ENCODE data around the gene MICAL2.
A peak's percentile ranks its signal among the peaks of the same experiment; 100 is the strongest.

The MICAL2 gene

DNA sequence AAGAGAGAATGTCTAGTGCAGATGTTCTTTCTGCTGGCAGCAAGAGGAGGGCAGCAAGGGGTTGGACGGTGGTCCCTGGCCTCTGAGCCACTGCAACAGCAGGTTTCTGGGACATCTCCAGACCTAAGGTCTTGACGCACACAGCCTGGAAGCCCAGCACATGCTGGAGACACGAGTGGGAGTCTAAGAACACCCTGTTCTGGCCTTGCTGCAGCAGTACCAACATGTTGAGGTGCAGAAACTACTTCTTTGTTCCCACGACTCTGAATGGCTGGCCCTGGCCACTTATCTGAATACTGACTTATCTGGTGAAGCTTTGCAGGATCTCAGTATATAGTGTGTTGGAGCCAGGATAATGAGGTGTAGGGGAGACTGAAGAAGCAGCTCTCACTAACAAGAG, 6.8 kb downstream of the MICAL2 start:
- no peak for DNase-seq (ENCODE audit: low spot score)

DNA sequence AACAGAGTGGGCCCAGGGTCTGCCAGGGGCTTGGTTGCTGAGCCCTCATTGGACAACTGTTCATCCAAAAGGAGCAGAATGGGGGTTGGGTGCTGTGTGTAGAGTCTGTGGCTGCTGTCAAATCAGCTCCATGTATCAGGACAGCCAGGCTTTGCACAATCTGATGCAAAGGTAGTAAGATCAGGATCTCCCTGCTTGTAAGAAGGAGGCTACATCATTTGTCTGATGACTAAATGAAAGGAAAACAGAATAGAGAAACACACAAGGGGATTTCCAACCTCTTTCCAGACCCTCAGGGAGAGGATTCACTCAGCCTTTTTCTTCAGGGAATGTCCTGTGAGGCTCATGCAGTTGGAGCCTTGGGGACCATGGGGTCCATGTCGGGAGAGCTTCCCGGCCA, 7.2 kb downstream of the MICAL2 start:
- DNase-seq (ENCODE audit: low spot score) = no peak

DNA sequence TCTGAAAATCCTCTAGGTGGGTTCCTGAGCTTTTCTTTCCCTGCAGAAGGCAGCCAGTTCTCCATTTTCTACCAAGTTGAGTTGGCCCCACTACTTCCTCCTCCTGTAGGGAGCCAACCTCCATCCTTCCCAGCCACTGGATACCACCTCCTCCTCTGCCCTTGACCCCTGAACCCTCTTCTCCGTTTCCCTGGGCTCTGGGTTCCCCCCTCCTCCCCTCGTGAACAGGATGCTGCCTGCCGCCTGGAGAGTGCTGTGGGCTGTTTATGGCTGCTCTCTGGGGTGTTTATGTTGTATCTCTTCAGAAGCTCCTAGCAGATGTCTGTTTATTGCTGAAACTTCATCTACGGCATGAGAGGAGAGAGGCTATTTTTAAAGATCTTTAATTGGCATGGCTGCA, 8.6 kb downstream of the MICAL2 start:
- no peak for DNase-seq (ENCODE audit: low spot score)

GRCh38 chr11:12119502-12119901, 9.1 kb downstream of the MICAL2 start:
- no peak for DNase-seq (ENCODE audit: low spot score)

- no peak for DNase-seq (ENCODE audit: low spot score)
Observed at GRCh38 chr11:12120031-12121008, 9.9 kb downstream of the MICAL2 start.

- DNase-seq (ENCODE audit: low spot score) = no peak
Observed at GRCh38 chr11:12121011-12121410, 10.6 kb downstream of the MICAL2 start.

- DNase-seq (ENCODE audit: low spot score) = no peak
Observed at GRCh38 chr11:12121517-12121916, 11.1 kb downstream of the MICAL2 start.

DNA sequence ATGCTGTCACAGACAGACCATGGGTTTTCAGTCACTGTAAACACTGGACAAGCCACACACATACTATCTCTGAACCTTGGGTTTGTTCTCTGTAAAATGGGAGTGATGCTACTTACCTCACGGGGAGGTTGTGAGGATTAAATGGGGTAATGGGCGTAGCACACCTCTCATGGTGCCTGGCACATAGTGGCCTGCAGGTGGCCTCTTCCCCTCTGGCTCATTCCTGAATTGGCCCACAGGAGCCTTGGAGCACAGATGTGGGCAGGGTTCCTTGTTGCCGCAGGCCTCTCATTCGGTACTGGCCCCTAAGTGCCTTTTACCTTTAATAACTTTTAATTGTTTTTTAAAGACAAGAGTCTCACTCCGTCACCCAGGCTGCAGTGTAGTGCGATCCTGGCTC, 11.7 kb downstream of the MICAL2 start:
- DNase-seq (ENCODE audit: low spot score) = no peak

DNA sequence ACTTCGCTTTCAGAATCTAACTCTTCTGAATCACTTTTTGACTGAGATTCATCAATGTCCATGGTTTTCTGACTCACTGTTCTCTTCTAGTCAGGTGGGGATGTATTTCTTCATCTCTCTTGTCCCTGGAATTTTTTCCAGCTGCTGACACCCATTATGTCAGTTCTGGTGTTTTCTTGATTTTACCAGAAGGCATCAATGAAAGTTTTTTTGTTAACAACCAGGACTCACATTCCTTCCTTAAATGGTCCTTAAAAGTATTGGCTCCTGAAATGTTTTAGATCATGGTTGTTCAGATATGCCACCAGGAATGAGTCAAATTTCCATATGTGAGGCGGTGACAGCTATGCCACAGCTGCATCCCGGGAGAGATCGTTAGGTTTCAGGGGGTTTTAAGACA, 12.9 kb downstream of the MICAL2 start:
- DNase-seq (ENCODE audit: low spot score) = no peak

DNA sequence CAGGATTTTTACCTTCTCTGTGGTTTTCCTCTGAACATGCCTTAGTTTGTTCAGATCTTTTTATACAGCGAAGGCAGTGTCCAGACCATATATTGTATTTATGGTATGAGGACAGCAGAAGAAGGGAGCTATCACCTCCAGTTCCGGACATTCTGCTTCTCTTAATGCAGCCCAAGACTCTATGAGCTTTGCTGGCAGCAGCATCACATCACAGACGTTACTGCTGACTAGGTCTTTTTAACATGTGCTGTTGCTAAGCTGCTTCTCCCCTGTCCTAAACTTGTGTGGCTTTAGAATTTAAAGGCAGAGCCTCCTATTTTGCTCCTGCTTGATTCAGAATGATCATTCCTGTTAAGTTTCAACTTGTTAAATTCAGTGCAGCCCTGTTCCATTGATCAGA, 13.4 kb downstream of the MICAL2 start:
- DNase-seq (ENCODE audit: low spot score) = no peak

DNA sequence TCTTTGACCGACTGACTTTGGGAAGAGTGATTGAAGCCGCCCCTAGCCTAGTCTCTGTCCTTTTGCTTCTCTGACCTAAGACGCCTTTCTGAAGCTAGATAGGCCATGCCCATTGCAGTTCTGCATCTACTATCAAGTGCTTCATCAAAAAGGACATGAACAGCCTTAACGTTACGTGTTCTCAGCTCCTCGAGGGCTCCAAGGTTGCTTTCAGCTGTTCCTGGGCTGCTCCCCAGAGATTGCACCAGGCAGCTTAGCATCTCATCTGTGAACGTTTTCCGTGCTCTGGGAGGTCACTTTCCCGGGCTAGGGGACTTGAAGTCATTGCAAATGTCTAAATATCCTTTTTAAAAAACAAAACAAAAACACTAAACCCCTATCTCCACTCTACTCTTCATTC, 13.9 kb downstream of the MICAL2 start:
- no peak for DNase-seq (ENCODE audit: low spot score)

DNA sequence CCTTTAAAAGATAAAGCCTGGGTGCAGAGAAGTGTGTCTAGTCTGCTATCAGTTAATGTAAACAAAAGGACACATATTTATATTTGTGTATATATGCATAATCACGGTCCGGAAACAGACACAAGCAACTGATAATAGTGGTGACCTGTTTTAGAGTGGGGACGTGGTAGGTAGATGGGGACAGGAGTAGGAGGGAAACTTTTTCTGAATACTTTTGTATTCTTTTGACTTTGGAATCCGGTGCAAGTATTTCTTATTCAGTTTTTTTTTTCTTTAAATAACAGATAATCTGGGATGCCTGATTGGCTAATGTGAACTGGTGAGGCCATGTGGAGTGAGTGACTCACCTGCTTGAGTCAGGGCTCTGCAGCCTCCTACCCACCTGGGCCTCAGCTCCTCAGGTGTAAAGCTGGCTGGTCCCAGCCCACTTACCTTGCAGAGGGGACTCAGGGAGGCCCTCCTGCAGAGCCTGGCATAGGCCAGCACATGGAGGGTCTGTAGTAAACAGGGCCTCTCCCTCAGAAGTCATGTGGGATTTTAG, 15.3 kb downstream of the MICAL2 start:
- DNase-seq (ENCODE audit: low spot score) = no peak

DNA sequence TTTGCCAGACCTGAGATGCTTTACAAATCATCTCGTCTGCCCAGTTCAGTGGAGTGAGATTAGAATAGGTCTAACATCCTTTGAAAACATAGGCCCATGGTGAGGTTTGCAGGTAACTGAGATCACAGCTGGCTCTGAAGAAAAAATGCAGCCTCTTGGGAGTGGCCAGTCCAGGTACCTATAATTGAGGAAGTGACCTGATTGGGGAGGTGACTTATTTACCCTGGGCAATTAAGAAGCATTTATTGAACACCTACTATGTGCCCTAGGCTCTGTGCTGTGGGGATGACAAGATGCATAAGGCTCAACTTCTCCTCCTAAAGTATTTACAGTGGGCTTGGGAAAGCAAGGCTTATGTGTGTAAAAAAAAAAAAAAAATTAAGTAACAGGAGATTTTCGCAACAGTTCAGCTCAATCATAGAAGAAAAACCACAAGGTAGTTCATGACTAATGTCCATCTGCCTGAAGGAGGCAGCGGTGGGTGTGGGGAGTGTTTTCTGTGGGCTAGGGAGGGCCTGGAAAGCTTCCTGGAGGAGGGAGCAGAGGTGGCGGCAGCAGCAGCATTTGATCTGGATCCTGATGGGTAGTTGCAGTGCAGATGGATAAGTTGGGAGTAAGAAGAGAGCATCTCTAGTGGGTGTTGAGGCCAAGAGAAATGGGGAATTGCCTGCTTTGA, 16.1 kb downstream of the MICAL2 start:
- no peak for DNase-seq (ENCODE audit: low spot score)

- no peak for DNase-seq (ENCODE audit: low spot score)
Observed at GRCh38 chr11:12127206-12127898, 17.0 kb downstream of the MICAL2 start.

DNA sequence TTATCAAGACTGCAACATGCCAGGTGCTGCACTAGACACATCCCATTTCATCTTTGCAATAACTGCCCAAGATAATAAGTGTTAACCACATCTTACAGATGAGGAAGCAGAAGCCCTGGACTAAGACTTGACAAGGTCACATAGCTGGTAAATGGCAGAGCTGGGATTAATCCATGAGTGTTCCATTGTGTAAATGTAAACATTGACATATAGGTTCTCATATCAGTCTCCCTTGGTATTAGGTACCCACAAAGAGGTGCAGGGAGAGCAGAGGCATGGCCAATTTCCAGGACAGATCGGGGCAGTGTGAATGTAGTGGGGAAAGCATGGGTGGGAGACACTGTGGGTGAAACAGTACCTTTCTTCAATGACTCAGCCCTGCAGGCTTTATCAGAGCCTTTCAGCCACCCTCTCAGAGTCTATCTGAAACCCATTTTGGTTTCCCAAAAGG, 17.9 kb downstream of the MICAL2 start:
- DNase-seq (ENCODE audit: low spot score) = no peak

DNA sequence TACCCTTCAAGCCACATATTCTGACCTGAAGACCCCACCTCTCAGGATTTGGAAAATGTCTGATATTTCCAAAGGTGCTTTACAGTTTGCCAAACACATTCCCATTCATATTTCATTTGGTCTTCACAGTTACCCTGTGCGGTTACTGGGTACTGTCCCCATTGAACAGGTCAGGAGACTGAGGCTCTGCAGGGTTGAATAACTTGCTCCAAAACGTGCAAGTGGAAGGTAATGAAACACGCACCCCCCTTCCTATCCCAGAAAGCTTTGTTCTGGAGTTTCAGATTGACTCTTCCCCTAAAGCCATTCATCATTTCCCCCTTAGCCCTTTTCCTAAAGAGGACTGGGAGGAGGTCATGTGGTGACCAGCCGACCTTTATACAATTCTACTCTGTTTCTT, 18.8 kb downstream of the MICAL2 start:
- DNase-seq (ENCODE audit: low spot score) = no peak

GRCh38 chr11:12130180-12130980, 20.0 kb downstream of the MICAL2 start:
- DNase-seq (ENCODE audit: low spot score) = no peak

DNA sequence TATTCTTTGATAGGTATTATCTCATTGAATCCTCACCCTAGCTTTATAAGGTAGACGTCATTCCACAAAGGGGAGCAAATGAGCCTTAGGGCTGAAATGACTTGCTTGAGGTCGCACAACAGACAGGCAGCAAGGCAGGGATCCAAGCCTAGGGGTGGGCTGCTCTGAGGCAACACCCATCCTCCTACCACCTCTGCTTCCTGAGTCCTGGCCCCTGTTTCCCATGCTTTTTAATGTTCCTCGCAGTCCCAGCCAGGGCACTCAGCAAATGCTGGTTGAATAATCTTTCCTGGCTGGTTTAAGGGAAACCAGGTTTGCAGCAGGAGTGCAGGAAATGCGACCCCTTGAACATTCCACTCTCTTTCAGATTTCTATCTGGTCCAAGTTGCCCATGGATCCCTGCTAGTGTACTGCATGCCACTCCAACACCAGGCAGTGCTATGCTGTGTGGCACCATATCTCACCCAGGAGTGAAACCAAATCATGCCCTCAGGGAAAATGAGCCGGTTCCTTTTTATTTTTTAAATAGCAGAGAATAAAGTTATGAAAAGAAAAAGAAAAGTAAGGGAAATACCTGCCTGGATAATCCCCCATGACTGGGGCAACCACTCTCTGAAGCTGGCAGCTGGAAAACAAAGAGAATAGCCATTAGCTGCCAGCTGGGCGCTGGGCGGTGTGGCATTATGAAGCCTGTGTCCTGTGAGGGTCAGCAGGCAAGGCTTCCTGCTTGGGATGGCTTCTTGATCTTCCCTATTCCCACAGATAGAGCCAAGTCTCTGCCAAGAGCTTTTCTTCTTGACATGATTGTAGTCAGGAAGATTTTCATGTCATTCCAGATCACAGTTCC, 21.8 kb downstream of the MICAL2 start:
- DNase-seq (ENCODE audit: low spot score) = no peak

DNA sequence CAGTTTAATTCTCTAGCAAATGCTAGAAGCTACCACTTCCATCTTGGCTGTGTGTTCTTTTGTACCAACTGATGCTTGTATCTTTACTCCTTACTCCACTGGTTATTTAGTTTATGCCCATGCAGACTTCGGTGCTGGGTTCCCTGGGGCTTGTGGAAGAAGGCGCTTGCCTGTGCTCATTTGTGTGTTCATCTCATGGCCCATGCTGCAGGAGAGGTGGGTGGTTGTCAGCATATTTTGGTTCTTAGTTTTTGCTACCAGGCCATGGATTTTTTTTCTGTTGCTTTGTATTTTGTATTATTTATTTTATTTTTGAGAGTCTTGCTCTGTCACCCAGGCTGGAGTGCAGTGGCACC, 22.4 kb downstream of the MICAL2 start:
- DNase-seq (ENCODE audit: low spot score) = no peak

DNA sequence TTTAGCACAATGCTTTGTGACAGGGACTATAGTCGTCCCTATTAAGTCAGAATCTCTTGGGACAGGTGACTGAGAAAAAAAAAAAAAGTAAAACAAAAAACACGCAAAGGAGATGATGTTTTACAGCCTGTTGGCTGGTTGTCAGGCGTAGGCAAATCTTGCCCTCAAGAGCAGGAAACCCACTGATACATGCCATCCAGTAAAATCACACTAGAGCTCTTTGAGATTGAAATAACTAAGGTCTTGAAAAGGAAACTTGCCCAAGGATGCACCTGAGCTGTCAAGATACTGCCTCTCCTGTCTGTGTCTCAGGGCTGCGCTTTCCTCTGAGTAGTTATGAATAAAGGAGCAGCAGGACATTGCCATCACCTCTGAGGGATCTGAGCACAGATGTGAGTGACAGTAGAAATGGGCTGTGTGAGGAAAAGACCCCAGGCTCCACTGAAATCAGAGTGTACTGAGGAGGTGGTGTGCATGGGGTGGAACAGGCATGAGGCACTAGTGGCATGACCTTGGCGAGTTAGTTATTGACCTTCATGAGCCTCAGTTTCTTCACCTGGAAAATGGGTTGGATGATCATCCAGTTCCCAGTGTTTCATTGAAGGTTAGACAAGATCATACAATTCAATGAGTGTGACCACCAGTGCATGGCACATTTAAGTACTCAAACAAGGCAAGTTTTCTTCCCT, 23.3 kb downstream of the MICAL2 start:
- peak; percentile 14 for DNase-seq (ENCODE audit: low spot score)
